ENCODE results near the gene PDE4B. TPM values are rescaled to one million over a fixed set of nuclear protein-coding genes. Genes with fewer than 3 reads are reported as not detected.

PDE4B gene
- total RNA-seq (2014; rRNA removed; shearing (Covaris generic)) = 7.1 and 9.4 TPM in 2 replicates

DNA sequence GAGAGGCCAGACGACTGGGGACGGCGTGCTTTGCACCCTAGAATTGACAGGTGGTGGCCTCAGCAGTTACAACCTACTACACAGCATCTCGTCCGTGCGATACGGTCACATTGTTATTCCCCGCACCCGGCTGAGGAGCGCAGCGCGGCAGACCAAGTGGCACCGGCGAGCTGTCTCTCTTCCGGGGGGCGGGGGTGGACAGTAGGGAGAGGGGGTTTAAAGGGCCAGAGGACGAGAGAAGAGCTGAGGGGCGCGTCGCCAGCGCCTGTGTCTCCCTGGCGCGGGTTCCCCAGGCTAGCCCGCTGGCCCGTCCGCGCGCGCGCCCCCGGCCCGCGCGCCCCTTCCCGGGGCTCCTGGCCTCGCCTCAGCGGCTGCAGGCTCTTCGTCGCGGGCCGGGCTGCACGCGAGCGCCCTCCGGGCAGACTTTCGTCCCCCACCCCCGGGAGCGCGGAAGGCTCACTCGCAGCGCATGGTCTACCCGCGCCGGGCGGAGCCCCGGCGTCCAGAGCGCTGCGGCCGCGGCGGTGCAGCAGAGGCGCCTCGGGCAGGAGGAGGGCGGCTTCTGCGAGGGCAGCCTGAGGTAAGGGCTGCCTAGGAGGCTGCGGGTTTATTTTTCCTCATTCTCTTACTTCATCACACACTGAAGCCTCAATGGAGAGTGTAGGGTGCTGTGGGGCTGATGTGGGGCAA lies at the start of gene PDE4B:
Gene PDE4B (plus strand): TSS at position 227 of the 690 bp plus-strand sequence.
- DNase-seq (ENCODE audit: low spot score) = no peak

DNA sequence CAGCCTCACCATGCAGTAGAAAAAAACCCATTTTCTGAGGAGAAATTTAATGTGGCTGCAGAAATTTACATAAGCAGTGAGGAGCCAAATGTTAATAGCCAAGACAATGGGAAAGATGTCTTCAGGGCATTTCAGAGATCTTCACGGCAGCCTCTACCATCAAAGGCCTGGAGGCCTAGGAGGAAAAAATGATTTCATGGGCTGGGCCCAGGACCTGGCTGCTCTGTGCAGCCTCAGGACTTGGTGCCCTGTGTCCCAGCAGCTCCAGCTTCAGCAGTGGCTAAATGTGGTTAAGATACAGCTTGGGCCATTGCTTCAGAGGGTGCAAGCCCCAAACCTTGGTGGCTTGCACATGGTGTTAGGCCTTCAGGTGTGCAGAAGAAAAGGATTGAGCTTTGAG lies 48.0 kb upstream of the PDE4B start:
- no peak for DNase-seq (ENCODE audit: low spot score)

DNA sequence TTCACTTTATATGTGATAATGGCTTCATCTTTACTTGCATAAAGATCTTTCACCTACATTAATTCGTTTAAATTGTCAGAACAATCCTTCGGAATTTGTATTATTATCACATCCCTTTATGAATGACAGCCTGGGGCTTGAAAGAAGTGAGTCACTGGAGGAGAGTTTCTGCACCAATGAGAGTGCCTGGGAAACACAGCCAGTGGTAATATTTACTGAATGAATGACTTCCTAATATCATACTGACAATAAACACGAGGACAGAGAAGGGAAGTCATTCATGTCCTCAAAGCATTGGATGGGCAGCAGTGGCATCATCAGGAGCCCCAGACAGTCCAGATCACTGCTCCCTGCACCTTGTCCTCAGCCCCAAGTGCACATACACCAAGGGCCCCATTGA lies 40.7 kb upstream of the PDE4B start:
- DNase-seq (ENCODE audit: low spot score) = no peak

DNA sequence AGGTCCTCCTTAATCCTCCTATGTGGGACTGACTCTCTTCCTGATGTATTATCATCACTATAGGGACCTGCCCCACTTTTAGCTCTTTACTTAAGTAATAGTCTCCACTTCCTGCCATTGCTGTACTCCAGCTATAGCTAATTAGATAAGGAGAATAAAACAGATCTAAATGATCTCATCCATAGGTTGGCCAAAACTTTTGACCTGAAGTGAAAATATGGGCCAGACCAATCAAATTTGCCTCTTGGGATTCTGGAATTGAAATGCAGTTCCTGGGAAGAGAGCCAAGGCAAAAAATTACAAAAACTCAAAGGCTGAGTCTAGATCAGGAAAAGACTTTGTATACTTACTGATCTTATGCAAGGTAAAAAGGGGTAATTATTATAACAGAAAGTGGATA lies 36.1 kb upstream of the PDE4B start:
- no peak for DNase-seq (ENCODE audit: low spot score)

DNA sequence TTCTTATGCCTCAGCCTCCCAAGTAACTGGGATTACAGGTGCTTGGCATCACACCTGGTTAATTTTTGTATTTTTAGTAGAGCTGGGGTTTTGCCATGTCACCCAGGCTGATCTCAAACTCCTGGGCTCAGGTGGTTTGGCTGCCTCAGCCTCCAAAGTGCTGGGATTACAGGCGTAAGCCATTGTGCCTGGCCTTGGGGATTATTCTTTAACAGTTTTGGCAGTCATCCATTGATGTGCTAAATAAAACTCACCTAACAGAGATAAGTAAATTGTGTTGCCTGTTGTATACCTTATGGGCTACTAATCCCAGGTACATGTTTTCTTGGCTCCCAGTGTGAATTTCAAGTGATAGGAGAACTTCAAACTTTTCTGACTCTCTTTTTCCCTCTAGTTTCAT lies 35.2 kb upstream of the PDE4B start:
- no peak for DNase-seq (ENCODE audit: low spot score)

DNA sequence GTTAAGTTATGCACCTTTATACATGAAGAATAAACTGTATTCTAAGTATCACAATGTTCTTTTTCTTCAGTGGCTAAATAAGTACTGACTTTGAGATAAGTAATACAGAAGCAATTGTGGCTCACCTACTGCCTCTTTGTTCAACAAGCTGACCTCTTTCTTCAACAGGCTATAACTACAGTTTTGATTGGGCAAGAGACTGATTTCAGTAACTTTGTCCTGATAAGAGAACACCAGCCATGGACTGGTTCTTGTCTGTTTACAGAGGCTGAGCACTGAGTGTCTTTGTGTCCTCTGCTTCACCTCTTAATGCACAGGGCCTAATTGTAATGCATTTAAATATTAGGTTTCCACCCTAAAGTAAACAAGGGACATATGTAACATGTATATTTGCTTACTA lies 34.6 kb upstream of the PDE4B start:
- no peak for DNase-seq (ENCODE audit: low spot score)

DNA sequence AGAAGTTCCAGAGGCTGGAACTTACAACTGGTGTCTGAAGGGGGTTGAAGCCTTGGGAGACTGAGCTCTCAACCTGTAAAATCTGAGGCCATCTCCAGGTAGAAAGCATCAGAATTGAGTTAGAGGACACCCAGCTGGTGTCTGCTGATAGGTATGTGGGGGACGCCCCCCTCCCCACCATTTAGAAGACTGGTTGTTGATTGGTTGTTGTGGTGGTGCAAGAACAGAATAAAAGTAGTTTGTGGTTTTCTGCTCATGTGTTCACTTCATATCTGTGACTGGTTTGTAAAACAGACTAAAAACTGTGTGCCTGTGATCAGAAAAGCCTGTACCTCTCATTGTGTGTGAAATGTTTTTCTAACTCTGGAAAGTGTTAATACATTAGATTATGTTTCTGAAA lies 33.2 kb upstream of the PDE4B start:
- no peak for DNase-seq (ENCODE audit: low spot score)

DNA sequence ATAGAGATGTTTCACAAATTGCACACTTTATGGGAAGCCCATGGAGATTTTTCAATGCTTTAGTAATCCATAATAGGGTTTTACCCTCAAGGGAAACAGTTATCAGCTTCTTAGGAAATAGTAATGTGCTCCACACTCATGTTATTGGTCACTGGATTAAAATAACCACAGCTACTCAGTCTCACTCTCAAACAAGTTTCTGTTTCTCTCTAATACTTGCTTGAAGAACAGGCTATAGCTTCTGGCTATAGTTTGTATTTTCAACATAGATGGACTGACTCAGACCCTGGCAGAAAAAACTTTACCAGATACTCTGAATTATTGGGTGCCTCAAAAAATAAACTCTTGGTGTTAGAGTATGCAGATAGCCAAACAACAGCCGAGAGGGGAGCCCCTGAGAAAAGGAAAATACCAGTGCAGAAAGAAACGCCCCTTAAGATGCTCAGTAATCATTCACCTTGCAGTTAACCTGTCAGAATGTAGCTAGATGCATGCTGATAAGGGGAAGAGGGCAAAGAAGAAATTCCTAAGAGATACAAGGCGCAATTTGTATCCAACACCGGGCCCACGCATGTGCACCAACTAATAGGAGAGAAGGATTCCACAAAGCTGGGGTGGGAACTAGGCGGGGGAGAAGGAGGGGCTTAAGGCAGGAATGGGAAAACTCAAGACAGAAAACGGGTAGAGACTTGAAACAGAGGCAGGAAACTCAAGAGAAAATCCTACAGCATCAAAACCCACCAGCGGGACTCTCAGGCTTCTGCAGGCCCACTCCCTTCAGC lies 30.4 kb upstream of the PDE4B start:
- DNase-seq (ENCODE audit: low spot score) = peak; percentile 21

DNA sequence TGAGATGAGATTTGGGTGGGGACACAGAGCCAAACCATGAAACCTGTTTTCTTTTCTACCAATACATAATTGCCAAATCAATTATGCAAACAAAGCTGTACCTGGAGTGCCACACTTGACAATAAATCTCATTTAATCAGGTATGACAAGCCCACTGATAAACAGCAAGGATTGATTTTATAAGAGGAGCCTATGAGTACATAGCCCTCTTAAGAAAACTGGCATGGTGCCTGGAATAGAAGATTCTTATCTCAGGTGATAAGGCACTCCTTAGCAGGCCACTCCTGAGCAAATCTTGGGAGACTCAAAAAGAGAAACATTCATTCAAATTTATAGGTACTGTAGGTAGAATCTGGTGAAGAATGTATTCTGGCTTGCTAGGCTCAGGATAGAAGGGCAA lies 28.6 kb upstream of the PDE4B start:
- no peak for DNase-seq (ENCODE audit: low spot score)

DNA sequence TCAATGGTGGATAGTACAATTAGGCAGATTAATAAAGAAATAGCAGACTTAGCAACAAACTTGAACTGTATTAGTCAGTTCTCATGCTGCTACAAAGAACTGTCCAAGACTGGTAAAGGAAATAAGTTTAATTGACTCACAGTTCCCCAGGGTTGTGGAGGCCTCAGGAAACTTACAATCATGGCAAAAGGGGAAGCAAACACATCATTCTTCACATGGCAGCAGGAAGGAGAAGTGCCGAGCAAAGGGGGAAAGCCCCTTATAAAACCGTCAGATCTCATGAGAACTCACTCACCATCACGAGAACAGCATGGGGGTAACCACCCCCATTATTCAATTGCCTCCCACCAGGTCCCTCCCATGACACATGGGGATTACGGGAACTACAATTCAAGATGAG lies 27.1 kb upstream of the PDE4B start:
- no peak for DNase-seq (ENCODE audit: low spot score)

DNA sequence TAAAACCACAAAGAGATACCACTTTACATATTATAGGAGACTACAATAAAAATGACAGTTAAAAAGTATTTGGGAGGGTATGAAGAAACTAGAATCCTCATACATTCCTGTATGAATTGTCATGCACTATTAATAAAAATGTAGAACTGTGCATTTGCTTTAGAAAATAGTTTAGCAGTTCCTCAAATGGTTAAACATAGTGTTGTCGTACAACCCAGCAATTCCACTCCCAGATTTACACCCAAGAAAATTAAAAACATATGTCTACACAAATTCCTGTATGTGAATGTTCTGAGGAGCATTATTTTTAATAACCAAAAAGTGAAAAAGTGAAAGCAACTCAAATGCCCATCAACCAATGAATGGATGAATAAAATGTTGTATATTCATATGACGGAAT lies 23.1 kb upstream of the PDE4B start:
- no peak for DNase-seq (ENCODE audit: low spot score)

DNA sequence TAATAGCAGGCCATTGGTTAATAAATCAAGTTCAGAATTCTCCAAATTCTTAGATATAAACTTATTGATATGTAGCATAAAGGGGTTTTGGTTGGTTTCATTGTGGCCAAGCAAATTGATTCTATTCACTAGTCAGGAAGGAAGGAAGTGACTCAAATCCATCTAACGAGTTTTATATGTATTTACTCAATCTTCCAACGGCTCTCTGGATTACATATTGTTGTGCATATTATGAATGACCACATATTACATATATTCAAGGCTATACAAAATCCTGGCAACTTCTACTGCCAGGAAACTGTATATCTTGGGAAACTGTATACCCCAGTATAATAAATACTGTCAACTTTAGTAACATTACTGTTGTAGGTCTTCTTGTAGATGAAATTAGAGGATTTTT lies 20.1 kb upstream of the PDE4B start:
- no peak for DNase-seq (ENCODE audit: low spot score)

DNA sequence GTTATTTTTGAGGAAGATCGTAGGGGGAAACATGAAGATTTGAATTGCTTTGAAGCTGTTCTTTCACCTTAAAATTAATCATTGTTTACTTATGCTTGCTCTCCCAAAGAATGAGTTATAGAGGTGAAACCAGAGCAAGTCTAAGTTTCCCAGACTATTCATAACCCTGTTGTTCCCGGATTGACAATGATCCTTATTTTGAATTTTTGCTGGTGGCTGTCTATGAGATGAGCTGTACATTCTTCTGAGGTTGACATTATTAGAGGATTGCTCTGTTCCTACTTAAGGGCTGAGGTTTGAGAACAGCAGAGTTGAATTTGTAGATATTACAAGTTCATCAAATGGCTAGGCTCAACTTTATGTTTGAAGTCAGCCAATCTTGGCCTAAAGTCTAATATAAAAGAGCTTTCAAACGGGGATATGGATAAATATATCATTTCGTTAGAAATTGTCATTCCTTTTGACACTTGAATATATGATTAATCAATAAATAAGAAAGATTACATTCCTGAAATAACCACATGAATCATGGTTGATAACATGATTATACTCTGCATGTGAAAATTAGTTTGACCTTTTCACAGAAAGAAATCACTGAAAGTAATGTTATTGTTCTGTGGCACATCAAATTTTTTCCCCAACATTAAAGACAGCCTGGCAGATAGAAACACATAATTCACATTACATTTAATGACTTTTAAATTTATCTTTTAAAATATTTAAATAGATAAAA lies 19.1 kb upstream of the PDE4B start:
- DNase-seq (ENCODE audit: low spot score) = no peak

DNA sequence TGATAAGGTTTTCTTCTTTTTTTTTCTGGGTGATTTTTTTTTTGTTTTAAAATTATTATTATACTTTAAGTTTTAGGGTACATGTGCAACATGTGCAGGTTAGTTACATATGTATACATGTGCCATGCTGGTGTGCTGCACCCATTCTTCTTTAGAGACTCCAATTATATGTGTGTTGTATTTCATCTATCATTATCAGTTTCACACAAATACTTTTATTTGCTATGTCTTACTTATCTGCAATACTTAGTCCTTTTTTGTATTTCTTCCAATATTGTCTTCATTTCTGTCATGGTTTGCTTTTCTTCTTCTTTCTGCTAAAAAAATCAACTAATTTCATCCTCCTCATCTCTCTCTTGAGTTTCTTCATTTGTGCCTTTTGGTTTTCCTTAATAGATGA lies 3.9 kb upstream of the PDE4B start:
- no peak for DNase-seq (ENCODE audit: low spot score)

DNA sequence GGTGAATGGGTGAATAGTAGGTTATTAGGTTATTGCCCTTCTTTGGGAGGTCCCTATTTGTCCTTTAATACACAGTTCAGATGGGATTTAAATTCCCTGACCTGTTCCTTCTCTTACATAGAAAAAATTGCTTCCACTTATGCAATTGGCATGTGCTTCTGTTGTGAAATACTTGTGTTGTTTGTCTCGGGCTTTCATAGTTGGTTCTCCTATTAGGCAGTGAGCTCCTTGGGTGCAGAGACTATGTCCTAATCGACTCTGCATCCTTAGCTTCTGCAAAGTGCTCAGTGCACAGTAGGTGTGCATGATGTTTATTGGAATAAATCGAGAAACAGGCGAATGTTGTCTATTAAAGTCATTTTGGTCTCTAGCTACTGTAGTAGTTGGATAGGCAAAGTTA lies 1.3 kb upstream of the PDE4B start:
- DNase-seq (ENCODE audit: low spot score) = no peak

DNA sequence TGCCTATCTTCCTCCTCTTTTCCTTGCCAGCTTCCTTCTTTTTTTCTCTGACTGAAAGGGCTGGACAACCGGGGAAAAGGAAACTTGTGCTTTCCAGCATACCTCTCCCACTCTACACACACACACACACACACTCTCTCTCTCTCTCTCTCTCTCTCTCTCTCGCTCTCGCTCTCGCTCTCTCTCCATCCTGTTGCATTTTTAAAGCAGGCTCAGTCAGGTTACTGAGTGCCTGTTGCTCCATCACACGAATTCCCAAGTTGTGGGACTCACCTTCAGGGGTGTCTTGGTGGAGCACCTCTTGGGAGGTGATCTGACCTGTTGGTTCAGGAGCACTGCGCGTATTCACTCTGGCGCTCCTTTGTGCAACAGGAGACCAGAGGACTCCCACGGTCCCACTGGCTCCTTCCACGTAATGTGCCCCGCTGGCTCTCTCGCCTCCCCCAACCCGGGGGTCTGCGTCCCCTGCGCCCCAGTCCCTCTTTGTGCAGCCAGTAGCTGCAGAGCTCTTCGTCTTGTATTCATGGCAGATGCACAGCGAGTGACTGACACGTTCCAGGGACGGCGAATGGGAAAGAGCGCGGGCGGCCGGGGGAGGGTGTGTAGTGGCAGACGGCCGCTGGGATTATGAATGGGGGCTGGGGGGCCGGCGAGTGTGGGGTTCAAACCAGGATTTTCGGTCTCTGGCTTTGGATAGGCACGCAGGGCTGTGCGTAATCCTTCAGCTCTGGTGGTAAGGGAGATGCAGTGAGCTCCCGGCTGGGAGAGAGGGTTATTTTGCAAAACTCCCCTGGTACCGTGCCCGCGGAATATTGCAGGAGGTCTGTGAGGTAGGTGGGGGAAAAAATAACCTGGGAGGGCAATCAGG lies 660 bp upstream of the PDE4B start:
- DNase-seq (ENCODE audit: low spot score) = no peak

DNA sequence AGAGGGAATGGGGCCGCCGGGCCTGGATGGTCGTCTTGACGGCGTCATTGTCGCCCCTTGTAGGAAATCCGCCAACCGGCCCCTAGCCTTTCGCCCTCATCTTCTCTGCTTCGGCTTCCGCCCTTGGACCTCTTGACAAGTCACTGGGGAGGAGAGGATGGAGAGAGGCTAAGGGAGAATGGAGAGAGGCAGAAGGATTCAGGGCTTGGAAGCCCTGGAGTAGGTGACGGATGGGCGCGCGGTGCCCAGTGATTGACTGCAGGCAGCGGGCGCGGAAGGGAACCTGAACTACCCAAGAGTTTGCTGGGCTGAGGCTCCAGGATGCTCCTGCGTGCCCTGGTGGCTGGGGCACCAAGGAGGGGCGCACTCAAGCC lies 651 bp downstream of the PDE4B start:
- DNase-seq (ENCODE audit: low spot score) = no peak

DNA sequence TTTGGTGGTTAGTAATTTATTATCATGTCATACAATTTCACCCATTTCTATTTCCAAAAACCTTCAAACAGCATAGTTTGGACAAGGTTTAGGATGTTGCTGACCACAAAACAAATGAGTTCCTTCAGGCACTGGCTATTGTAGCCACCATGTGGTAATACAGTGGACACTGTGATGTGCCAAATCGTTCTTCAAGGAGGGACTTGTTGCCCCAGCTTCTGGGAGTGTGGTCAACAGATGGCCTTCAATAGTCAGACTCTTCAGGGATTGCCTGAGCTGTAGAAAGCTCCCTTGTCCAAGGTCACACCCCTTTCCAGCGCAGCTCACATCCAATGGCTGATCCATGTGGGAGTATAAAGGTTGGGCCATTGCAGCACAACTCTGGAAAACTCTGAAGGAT lies 2.6 kb downstream of the PDE4B start:
- no peak for DNase-seq (ENCODE audit: low spot score)

DNA sequence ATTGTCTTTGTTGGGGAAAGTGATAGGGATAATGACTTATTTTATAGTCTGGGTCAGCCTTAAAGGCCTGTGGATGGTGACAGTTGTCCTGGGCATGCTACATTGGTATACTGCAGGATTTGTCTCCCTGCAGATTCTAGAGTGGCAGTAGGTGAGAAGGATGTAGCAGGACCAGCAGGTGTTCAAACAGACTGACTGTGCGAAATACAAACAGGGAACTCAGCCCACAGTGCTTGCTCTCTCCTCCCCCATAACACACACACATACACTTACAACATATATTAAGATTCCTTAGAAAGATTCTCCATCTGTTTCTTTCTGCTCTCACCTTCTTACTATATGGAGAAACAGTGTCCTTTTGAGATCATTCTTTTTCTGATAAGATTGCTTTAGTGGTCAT lies 6.9 kb downstream of the PDE4B start:
- no peak for DNase-seq (ENCODE audit: low spot score)

DNA sequence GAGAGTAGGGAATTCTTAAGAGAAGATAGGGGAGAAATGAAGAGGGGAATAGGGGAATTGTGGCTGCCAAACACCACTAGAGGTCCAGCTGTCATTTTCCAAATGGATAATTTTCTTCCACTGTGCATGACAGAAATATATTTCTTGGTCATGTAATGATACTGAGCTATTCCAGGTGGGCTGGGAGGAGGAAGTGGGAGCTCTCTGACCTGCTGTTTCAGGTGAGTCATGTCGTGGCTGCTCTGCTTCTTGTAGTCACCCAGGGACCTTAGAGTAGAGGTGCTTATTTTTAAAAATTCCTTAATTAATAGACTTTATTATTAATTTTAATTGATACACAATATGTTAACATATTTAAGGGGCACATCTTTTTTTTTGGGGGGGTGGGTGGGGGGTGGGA lies 11.9 kb downstream of the PDE4B start:
- no peak for DNase-seq (ENCODE audit: low spot score)

DNA sequence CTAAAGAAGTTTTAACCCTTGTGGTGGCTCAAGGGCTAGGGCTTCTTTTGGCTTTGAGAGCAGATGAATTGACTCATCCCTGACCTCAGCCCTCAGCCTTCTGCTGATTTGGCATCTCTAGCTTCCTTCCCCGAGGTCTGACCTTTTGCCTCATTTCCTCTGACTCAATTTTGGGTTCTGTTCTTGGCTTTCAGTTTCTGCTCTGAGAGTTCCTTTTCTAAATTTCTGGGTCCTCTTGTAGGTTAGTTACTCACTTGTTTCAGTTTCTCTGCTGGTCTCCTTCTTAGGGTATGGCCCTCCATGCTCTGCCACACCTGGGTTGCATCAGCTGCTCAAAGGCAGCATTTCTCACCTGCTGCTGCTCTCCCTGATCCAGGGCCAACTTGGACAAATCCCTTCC lies 19.4 kb downstream of the PDE4B start:
- peak; percentile 84 for DNase-seq (ENCODE audit: low spot score)

DNA sequence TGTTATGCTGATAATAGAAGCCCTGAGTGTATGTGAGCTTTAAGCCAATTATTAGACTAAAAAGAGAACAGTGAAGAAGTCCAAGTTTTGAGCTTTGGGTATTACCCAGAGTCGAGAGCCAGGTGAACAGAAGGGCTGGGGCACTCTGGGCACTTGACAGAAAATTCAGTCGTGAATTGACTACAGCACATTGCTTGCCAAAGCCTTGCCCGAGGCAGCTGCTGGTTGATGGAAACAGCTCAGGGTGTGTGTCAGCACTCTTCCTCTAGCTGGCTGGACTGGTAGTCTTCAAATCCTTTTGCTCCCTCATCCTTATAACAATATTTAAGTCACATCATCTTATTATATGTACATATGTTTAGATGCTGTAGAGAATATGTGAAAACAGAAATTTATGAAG lies 21.3 kb downstream of the PDE4B start:
- peak; percentile 42 for DNase-seq (ENCODE audit: low spot score)
